Transverse colon (tissue), 4 donors: ENCODE data around the gene FBXL16. TPM values are rescaled to one million over a fixed set of nuclear protein-coding genes. Genes with fewer than 3 reads are reported as not detected.

ENCODE experiments used
- DNase-seq: peaks from one replicate; pipeline ENCODE4 v3.0.0-alpha.2; 2019
- H3K27ac ChIP-seq, 4 donors: fragments of 200-600 bp; sonication (generic); 2 replicates each; pipeline ENCODE4 v1.5.1; 2016 to 2018; ENCODE audit warnings: inconsistent platforms in 4 of 4
- H3K27me3 ChIP-seq: fragments of 200-600 bp; sonication (generic); 2 replicates; pipeline ENCODE4 v1.5.1; 2017; ENCODE audit warnings: inconsistent platforms
- H3K36me3 ChIP-seq, 4 donors: fragments of 200-600 bp; sonication (generic); 2 replicates each; pipeline ENCODE4 v1.5.1; 2017 to 2019; ENCODE audit warnings: inconsistent platforms in 4 of 4
- H3K4me1 ChIP-seq, 4 donors: fragments of 200-600 bp; sonication (generic); 2 replicates each; pipeline ENCODE4 v1.5.1; 2017 to 2020; ENCODE audit warnings: inconsistent platforms in 4 of 4
- H3K4me3 ChIP-seq, 4 donors: fragments of 200-600 bp; sonication (generic); 1 replicate in 1 of 4; 2 replicates in 3 of 4; pipeline versions ENCODE4 v1.5.1 to v1.6.1; 2017 to 2019; ENCODE audit warnings: inconsistent platforms in 4 of 4
- H3K9me3 ChIP-seq, 2 donors: fragments of 200-600 bp; sonication (generic); 2 replicates each; pipeline ENCODE4 v1.5.1; 2017 to 2019; ENCODE audit warnings: inconsistent platforms in 2 of 2
- EP300 ChIP-seq: sonication (generic); formaldehyde crosslinking; IDR thresholded peaks from one replicate; pipeline ENCODE4 v1.6.1; 2017; ENCODE audit warnings: antibody characterized with exemption, low read depth
- POLR2A ChIP-seq: fragments of 450-650 bp; IDR thresholded peaks from one replicate; pipeline ENCODE4 v1.6.1; 2016; ENCODE audit warnings: antibody characterized with exemption, mild to moderate bottlenecking, moderate library complexity
- POLR2AphosphoS5 ChIP-seq, 3 donors: sonication (generic); formaldehyde crosslinking; IDR thresholded peaks; one replicate each; pipeline ENCODE4 v1.6.1; 2016; ENCODE audit warnings: antibody characterized with exemption in 3 of 3
- WGBS, 2 donors: methylation state at CpG; one replicate each; pipeline ENCODE4 v1.1.5; 2018; ENCODE audit warnings: low coverage in 1 of 2; 5-methylcytosine and 5-hydroxymethylcytosine counted together
- in situ Hi-C, 4 donors: fragments of 200-750 bp; cut with MboI; loops; one replicate each; pipeline versions ENCODE4 v1.15.0 to v1.15.1; 2017; ENCODE audit warnings: low sequenced_read_pairs in 3 of 4, low pct_ligation_motif_present in 1 of 4, low pct_unique_long_range_greater_than_20kb in 1 of 4
- intact Hi-C: fragments of 100-400 bp; cut with DNase I; formaldehyde crosslinking; loops from one replicate; pipeline ENCODE4 v1.15.1; 2023; ENCODE audit warnings: low total_unique reads
- total RNA-seq, 4 donors: library from RNA; depleted of rRNA; stranded (reverse); fragments of >200 nt; gene quantifications; one replicate each; pipeline ENCODE4 v1.1.0, GENCODE V29; 2016
- TF ChIP-seq, protein P1 (sequence below), 5 experiments: fragments of 200-600 bp in 3 of 5; fragments of 450-650 bp in 2 of 5; sonication (generic) in 3 of 5; IDR thresholded peaks; 1 replicate in 2 of 5; 2 replicates in 3 of 5; pipeline ENCODE4 v1.5.1; 2016 to 2017; ENCODE audit warnings: antibody characterized with exemption in 5 of 5, inconsistent platforms in 3 of 5, mild to moderate bottlenecking in 2 of 5, moderate library complexity in 1 of 5

The FBXL16 gene
- total RNA-seq, 4 donors from 2014 or later: 0.60 to 3.5 (median 1.6) TPM; not detected in 1

DNA sequence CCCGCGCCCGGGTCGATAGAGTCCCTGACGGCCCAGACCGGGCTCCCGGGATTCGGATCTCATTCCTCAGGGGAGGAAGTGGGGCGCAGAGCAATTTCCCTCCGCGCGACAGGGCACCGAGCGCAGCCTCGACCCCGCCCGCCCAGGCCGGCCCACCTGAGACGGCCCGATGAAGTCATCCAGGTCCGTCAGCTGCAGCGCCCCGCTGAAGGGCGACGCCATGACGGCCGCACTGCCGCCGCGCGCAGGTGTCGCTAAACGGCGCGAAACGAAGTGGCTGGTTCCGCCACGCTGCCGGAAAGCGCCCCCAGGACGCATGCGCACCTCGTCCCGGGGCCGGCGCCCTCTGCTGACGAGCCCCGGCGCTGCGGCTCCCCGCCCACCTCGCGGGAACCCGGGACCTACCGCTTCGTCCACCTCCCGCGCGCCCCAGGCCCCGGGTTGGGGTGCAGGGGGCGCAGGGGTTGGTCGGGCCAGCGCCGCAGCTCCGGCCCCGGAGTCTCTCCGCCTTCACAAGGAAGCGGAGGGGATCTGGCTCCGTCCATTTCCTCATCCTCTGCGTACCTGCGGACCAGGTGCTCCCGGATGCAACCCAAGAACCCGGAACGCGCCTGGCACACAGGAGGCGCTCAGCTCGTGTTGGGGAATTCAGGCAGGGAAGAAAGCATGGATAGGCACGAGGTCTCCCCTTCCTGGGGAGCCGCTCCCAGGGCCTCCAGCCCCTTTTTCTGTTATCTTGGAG is 35.3 kb upstream of the FBXL16 start, which contains the start of gene CIAO3:
Gene CIAO3 (minus strand): TSS at position 234 of the 742 bp plus-strand sequence. CDS start 12 bp downstream, at position 222.
- H3K4me3 ChIP-seq: peak within 1 kb of the TSS; percentile 78 to 86 (median 84)
- TF ChIP-seq, protein P1, sequence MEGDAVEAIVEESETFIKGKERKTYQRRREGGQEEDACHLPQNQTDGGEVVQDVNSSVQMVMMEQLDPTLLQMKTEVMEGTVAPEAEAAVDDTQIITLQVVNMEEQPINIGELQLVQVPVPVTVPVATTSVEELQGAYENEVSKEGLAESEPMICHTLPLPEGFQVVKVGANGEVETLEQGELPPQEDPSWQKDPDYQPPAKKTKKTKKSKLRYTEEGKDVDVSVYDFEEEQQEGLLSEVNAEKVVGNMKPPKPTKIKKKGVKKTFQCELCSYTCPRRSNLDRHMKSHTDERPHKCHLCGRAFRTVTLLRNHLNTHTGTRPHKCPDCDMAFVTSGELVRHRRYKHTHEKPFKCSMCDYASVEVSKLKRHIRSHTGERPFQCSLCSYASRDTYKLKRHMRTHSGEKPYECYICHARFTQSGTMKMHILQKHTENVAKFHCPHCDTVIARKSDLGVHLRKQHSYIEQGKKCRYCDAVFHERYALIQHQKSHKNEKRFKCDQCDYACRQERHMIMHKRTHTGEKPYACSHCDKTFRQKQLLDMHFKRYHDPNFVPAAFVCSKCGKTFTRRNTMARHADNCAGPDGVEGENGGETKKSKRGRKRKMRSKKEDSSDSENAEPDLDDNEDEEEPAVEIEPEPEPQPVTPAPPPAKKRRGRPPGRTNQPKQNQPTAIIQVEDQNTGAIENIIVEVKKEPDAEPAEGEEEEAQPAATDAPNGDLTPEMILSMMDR (IDR thresholded peaks at IDR 0.05): peak; percentile 79 to 99 (median 97)
- TF ChIP-seq POLR2AphosphoS5 (IDR thresholded peaks at IDR 0.05) (peak; percentile 95 to 99 (median 99)), POLR2A (peak; percentile 83), EP300 (no peak)
- peaks cover 7 to 20% (median 14%) of the 10 kb centered on the region in 4 donors for H3K4me1 ChIP-seq
- 2% methylated on average over 61 of the region's 79 CpGs; no CpG with 5 or more reads in 1 of the 2 donors for WGBS, 2 donors
- intact Hi-C loops (loop anchor here (2.0 kb wide), 1 partner anchor 28 kb away; no protein-coding TSS in a partner anchor), in situ Hi-C loops (no loop called here)
- no peaks in the 10 kb centered on the region for H3K36me3 ChIP-seq
- H3K27me3 ChIP-seq: peaks cover 3% of the 10 kb centered on the region
- peak within 1 kb of the TSS; percentile 75 to 87 (median 81) for H3K27ac ChIP-seq
- H3K9me3 ChIP-seq: no peaks in the 10 kb centered on the region
- DNase-seq: peak; percentile 91

DNA sequence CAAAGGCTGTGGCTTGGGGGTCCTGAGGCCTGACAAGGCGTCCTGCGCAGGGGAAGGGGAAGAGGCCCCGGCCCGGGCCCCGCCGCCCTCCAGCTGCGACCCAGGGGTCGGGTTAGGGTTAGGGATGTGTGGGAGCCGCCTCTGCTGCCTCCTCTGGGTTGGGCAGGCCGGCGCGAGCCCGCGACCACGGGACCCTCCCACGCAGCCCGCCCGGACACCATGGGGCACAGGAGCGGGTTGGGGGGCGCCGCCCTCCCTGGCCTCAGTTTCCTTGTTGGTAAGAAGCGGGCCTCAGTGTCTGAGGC is 34.8 kb upstream of the FBXL16 start:
- peak; percentile 26 for DNase-seq
- in situ Hi-C loops: no loop called here
- H3K4me1 ChIP-seq: peaks cover 7 to 20% (median 14%) of the 10 kb centered on the region in 4 donors
- peaks cover 3% of the 10 kb centered on the region for H3K27me3 ChIP-seq
- H3K36me3 ChIP-seq: peaks cover 0 to 2% (median 0%) of the 10 kb centered on the region in 4 donors
- H3K4me3 ChIP-seq: peak overlapping the region; percentile 78 to 86 (median 84)
- WGBS, 2 donors: 0% methylated on average over 13 of the region's 22 CpGs; no CpG with 5 or more reads in 1 of the 2 donors
- intact Hi-C loops: loop anchor here (2.0 kb wide), 1 partner anchor 28 kb away; no protein-coding TSS in a partner anchor
- TF ChIP-seq EP300 (no peak), POLR2AphosphoS5 (IDR thresholded peaks at IDR 0.05) (no peak), POLR2A (no peak)
- TF ChIP-seq, protein P1 (IDR thresholded peaks at IDR 0.05): no peak
- H3K9me3 ChIP-seq: no peaks in the 10 kb centered on the region
- peak overlapping the region; percentile 75 to 87 (median 81) for H3K27ac ChIP-seq

DNA sequence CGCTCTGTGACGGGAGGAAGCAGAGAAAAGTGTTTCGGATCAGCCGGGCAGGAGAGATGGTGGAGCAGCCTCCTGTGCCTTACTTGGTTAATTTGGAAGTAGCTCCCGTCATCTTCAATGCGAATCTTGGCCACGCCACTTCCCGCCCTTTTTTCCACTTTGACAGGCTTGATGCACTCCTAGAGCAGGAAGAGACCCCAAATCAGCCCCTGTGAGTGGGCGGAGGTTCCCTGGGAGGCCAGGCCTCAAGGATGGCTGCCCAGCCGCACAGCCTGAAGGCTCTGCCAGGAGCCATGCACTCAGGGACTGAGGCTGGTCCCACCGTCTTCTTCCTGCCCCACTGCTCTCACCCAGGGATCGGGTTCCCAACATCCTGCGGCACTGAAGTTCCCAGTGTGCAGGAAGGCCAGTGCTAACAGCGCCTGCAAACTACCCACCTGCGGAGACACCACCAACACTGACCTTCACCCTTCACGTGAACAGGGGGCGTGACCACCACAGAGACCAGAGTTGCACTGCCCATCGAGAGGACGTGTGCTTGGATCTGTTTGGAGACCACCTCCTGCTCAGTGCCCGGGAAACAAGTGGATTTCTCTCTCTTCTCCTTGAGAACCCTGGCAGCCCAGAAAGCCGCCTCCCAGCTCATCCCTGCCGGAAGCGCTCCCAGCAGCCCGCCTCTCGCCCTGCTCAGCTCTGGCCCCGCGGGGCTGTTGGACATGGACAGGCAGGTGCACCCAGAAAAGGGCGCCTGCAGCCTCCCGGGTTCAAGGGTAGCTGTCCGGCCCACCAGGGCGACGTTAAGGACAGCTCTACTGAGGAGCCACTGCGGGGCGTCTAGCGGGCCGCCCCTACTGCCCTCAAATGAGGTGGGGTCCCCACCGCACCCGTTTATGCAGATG is 34.2 kb upstream of the FBXL16 start:
- 43% methylated on average over 35 of the region's 38 CpGs; no CpG with 5 or more reads in 1 of the 2 donors for WGBS, 2 donors
- intact Hi-C loops (loop anchor here (2.0 kb wide), 1 partner anchor 27 kb away; no protein-coding TSS in a partner anchor), in situ Hi-C loops (no loop called here)
- Histone ChIP-seq H3K27ac (peak overlapping the region; percentile 75 to 87 (median 81)), H3K4me3 (peak overlapping the region; percentile 78 to 86 (median 84)), H3K9me3 (no peaks in the 10 kb centered on the region), H3K27me3 (peaks cover 3% of the 10 kb centered on the region), H3K36me3 (peaks cover 0 to 6% (median 0%) of the 10 kb centered on the region in 4 donors), H3K4me1 (peaks cover 7 to 20% (median 14%) of the 10 kb centered on the region in 4 donors)
- TF ChIP-seq POLR2A (no peak), POLR2AphosphoS5 (IDR thresholded peaks at IDR 0.05) (no peak), EP300 (no peak)
- TF ChIP-seq, protein P1 (IDR thresholded peaks at IDR 0.05): no peak
- DNase-seq: no peak
